NCI-H460 (cell line): ENCODE results near the gene BCR. TPM values are rescaled to one million over a fixed set of nuclear protein-coding genes. Genes with fewer than 3 reads are reported as not detected.

ENCODE experiments used
- DNase-seq: peaks from one replicate; pipeline ENCODE4 v3.0.0-alpha.2; 2016; ENCODE audit warnings: low read depth; ENCODE audit errors: extremely low read depth
- total RNA-seq: library from RNA; depleted of rRNA; stranded (reverse); fragments of >200 nt; shearing (Covaris generic); gene quantifications from 2 replicates; pipeline ENCODE4 v1.2.3, GENCODE V29; 2014

The BCR gene
- total RNA-seq, 1 experiment from 2014 or later, result 21.2 TPM

GRCh38 chr22:23193196-23193827, 13.0 kb downstream of the BCR start:
- no peak for DNase-seq

- DNase-seq, result no peak
Measured at GRCh38 chr22:23193882-23194281, 13.6 kb downstream of the BCR start.

DNA sequence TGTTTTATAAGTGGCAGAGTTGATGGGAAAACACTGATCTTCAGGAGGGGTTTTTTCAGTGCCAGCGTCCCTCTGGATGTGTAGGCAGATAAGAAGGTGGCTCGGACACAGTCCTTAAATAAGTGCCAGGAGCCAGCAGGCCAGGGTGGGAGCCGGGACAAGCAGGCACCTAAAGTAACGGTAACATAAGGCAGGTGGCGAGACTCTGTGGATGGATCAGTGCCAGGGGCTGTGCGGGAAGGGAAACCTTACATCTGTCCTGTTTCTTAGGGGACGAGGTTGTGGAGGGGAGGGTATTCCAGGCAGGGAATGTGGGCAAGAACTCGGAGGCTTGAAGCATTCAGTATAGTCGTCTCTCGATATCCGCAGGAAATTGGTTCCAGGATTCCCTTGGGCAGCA, 15.9 kb downstream of the BCR start:
- DNase-seq, result no peak

DNA sequence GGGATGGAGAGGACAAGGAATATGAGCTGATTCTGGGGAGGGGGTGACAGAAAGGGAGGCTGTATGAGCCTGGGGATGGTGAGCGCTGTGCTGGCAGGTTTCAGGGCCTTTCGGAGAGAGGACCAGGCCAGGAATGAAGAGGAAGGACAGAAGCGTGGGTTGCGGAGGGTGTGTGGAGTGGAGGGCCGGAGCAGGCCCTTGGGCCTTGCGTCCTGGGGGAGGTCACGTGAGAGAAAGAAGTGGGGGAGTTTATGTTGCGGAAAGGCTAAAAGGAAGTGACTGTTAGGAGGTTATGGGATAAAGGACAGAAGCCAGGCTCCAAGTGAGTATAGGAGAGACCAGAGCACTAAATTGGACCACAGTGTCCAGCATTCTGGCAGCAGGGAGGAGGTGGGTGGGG, 17.5 kb downstream of the BCR start:
- DNase-seq, result no peak

DNA sequence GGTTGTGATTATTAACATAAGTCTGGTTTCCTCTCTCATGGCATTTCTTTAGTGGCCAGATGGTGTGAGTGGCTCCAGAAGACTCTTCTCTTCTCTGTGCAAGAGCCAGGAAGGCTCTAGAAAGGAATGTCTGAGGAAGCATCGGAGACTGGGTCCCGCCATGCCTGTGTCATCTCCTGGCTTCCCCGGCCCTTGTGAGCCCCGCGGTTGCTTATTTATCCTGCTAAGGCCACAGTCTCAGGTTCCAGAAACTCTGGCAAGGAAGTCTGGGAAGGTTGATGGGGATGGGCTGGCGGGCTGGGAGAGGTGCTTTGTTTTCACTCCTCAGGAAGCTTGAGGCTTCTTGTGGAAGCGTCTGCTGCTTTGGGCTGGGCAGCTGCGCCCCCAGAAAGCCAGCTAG, 18.9 kb downstream of the BCR start:
- DNase-seq, result no peak

GRCh38 chr22:23200898-23201297, 20.6 kb downstream of the BCR start:
- DNase-seq, result no peak

- no peak for DNase-seq
Measured at GRCh38 chr22:23202812-23203451, 22.6 kb downstream of the BCR start.

DNA sequence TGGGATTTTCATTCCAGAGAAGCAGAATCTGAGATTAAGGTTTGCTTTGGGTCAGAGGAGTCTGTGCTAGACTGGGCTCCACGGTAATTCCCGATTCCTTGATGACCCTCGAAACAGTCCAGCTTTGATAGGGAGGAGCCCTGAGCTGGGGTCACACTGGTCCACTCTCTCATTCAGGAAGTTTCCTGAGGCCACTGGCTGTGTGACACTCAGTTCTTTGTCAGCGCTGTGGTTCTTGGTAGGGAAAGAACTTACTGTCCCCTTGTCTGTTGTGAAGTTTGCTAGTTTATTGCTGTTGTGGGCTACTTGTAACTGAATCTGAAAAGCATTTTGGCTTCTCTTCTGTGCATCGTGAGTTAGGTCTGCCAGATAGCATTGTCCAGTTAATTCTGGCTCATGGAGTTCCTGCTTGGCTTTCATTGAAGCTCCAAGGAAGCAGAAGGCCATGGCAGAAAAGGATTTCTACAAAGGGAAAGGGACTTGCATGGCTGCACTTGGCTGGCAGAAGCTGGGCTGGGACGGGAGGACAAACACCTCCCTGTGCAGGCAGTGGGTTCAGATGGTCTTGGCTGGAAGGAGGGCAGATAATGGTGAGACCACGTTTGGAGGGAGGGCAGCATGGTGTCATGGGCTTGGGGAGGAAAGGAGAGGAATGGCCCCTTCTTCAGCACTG, 23.3 kb downstream of the BCR start:
- DNase-seq, result no peak

- DNase-seq, result no peak
Measured at GRCh38 chr22:23204125-23204488, 23.8 kb downstream of the BCR start.

DNA sequence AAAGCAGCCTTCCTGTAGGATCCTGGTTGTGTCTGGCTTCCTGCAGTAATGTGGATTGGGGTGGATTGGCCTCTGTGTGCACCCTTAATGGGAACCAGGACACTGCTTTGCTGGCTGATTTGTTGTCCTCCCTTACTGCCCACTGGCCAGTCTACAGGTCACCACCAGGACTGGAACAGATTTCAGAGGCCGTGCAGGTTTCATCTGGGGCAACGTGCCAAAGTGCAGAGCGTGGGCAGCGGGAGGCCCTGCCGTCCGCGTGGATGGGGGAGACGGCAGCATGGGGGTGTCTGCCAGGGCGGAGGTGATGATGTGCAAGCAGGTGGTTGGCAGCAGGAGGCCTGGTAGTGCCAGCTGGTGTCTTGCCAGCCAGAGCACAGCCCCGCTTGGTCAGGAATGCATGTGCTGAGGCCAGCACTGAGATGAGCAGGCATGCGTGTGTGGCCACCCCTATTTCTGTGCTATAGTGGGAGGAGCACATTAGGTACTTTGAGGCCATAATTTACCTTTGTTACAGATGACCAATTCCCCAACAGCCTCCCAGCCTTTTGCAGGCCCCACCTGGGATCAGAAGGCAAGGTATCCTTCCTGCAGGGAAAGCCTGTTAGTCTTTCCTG, 24.3 kb downstream of the BCR start:
- DNase-seq, result no peak

DNA sequence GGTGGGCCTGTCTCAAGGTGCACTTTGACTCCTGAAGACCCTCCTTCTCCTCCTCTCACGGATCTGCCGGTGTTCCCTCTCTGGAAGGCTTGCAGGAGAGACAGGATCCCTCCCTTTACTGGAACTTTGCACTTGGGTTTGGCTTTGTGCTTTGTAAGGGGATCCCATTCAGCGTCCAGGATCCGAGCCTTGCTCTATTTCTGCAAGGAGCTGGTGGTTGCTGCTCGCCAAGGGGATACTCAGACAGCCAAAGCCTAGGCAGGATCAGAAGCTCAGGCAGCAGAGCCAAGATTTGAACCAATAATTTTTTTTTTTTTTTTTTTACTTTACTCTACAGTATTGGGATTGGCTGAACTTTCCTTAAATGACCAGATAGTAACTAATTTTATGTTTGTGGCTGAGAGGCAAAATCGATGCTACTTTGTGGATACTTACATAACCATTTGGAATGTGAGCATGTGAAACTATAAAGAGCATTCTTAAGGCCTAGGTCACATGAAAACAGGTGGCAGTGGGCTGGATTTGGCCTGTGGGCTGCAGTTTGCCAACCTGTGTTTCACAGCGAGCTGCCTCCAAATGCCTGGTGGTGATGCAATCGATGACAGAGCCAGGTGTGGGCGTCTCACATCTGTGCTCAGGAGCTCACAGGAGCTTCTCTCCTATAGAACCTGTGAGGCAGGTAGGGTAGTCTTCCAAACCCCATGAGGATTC, 25.2 kb downstream of the BCR start:
- no peak for DNase-seq

DNA sequence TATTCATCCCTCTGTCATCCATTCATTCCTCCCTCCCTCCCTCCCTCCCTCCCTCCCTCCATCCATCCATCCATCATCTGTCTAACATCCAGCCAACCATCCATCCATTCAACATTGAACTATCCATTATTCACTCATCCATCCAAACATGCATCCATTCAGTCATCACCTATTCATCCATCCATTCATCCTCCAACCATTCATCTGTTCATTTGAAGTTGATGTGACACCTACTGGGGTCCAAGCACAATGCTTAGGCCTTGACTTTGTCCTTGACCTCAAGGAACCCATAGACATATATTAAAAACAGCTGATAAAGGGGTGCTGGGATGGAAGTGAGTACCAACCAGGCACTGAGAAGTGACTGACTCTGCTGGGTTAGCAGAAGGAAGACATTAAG, 26.6 kb downstream of the BCR start:
- DNase-seq, result no peak

- DNase-seq, result no peak
Measured at GRCh38 chr22:23207729-23208393, 27.6 kb downstream of the BCR start.

DNA sequence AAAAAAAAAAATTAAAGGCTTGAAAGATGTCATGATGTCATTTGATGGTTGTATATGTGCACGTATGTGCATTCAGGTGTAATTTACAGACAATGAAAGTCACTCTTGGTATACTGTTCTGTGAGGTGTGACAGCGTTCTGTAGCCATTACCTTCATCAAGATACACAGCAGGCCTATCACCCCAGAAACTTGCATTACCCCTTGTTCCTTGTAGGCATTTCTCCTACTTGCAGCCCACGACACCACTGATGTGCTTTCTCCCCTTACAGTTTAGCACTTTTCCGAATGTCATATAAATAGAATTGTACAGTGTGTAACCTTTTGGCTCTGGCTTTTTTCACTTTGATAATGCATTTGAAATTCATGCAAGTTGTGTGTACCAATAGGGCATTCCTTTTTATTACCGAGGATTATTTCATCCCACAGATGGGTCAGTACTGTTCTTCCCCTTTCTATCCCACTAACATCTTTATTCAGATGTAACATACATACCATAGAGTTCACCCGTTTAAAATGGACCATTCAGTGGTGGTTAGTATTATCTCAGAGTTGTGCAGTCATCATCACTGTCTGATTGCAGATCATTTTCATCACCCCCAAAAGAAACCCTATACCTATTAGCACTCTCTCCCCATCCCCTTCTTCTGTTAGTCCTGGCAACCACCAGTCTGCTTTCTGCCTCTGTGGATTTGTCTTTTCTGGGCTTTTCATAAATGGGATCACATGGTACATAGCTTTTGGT, 30.3 kb downstream of the BCR start:
- DNase-seq, result no peak

- no peak for DNase-seq
Measured at GRCh38 chr22:23211622-23212021, 31.3 kb downstream of the BCR start.

DNA sequence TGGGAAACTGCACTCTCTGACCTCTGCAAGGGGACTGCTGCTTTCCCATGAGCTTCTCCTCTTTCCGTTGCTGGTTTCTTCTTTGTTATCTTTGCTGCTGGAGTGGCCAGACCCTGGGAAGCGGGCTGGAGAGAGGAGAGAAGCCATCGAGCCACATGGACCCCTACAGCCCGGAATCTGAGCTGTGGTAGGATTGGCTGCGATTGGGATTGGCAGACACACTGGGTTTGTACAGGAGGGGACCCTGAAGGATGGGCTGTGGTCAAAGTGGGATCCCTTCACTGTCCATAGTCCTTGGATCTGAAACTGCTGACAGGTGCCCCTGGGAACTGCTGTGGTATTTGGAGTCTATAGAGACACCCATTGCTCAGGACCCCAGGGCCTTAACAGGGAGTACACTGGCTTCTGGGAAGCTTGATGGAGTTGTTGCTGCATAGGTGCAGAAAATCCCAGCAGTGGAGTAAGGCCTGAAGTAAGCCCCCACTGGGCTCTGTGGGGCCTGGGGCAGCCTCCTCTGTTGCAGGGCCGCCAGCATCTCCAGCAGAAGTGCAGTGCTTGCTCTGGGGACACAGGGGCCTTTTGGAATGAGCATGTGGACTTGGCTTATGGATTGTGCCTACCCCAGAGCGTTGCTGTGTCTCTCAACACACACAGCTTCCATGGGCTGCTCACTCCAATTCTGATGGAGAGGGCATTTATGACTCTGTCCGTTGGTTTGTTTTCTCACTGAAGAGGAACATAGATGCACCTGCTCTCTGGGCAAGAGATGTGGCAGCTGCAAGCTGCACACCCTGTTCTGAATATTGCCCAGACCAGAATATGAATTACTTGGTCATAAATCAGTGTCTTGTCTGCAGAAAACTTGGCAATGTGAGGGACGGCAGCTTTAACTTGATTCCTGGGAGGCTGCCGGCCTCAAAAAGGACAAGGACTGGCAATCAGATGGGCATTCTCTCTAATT, 32.0 kb downstream of the BCR start:
- DNase-seq, result no peak

DNA sequence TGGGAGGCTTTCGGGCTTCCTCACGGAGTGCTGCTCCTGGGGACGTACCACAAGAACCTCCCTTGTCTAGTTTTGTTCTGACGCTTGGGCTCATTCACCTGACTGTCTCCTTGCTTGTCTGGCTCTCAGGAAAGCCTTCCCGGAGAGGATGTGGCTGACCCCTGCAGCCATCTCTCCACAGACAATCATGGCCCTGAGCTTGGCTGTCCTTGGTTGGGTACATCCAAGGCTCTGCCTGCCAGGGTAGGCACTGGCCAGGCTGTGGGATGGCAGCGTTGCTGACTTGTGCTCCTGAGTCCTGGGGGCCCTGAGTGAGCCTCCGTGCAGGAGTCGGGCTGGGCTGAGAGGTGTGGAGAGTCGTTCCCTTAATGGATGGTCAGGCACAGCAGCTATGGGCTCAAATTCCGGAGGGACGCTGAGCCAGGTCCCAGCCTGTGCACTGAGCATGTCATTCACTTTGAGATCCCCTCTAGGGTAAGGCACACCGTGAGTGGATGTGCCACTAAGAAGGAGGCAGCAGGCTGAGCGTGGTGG, 32.8 kb downstream of the BCR start:
- DNase-seq, result no peak

DNA sequence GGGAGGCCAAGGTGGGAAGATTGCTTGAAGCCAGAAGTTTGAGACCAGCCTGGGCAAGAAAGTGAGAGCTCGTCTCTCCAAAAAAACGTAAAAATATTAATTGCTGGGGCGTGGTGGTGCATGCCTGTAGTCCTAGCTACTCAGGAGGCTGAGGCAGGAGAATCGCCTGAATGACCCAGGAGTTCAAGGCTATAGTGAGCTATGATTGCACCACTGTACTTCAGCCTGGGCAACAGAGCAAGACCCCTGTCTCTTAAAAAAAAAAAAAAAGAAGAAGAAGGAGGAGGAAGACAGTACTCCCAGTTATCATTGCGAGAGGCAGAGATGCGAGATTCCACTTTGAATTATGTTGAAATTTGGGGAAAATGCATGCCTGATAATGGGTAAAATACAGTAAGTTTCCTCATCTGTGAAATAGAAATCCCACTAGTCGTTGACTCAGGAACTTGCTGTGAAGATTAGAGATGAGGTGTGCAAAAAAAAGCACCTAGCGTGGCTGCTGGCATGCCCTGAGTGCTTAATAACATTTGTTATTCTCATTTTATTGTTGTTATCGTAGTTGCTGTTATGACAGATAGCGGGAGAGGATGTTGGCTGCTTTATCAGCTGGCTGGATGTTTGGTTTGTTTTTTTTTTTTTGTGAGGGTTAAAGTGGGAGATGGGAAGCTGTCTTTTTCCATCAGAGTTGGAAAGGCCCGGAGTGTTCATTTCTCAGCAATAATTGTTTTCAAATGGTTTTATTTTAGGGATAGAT, 33.4 kb downstream of the BCR start:
- no peak for DNase-seq
